HepG2 (cell line): ENCODE data around the gene NAV2. TPM values are rescaled to one million over a fixed set of nuclear protein-coding genes. Genes with fewer than 3 reads are reported as not detected.

ENCODE experiments used
- ATAC-seq: fragments of 200-7000 bp; cut with Tn5 transposase; 3 replicates; pipeline ENCODE4 v1.9.1; 2020; ENCODE audit warnings: mild to moderate bottlenecking, moderate library complexity
- BruUV-seq: library from RNA; stranded (reverse); fragments of 400-500 nt; replicated peaks from 2 replicates; lab custom pipeline; 2021; lab: Mats Ljungman, UMichigan
- CTCF ChIA-PET: fragments of 300-600 bp; formaldehyde crosslinking; extraction: SDS; loops from one replicate; lab custom pipeline; 2021; ENCODE audit warnings: low total read pairs, inconsistent platforms, low intra/inter-chr PET ratio; lab: Yijun Ruan, JAX
- POLR2A ChIA-PET: fragments of 350-600 bp; sonication (Branson Sonifier 250); formaldehyde crosslinking; loops from one replicate; lab custom pipeline; 2020; ENCODE audit warnings: antibody characterized with exemption, inconsistent platforms; lab: Yijun Ruan, JAX
- DNase-seq: peaks from one replicate; pipeline ENCODE4 v3.0.0-alpha.2; 2015; ENCODE audit warnings: low spot score
- FAIRE-seq: peaks from 3 replicates; lab custom pipeline; 2011; peaks lifted over from hg19 to GRCh38; lab: Jason Lieb, UNC
- H2AFZ ChIP-seq: one replicate; pipeline ENCODE4 v1.6.1; 2011; ENCODE audit warnings: low read length, inconsistent platforms
- H3K27ac ChIP-seq: fragments of 300-600 bp; 3 replicates; pipeline ENCODE4 v1.8.0; 2011; ENCODE audit warnings: mixed run types, mild to moderate bottlenecking, mixed read lengths, low read length, inconsistent platforms; ENCODE audit not compliant: insufficient read depth; ENCODE audit errors: extremely low read length
- H3K27me3 ChIP-seq, 2 experiments: fragments of 200-600 bp in 1 of 2; 2 replicates in 1 of 2; 3 replicates in 1 of 2; pipeline versions ENCODE4 v1.6.0 to v1.8.0; 2011; ENCODE audit warnings: low read length in 2 of 2, mild to moderate bottlenecking in 2 of 2, moderate library complexity in 2 of 2, inconsistent platforms in 1 of 2; ENCODE audit not compliant: insufficient read depth in 2 of 2, control insufficient read depth in 1 of 2
- H3K36me3 ChIP-seq, 2 experiments: fragments of 200-600 bp in 1 of 2; replicated peaks in 1 of 2; 2 replicates in 1 of 2; 3 replicates in 1 of 2; pipeline versions ENCODE4 v1.5.1 to v1.8.0; 2011; ENCODE audit warnings: low read length in 2 of 2, inconsistent platforms in 1 of 2; ENCODE audit not compliant: insufficient read depth in 2 of 2, control insufficient read depth in 1 of 2
- H3K4me1 ChIP-seq: 2 replicates; pipeline ENCODE4 v1.5.1; 2012; ENCODE audit warnings: low read length, inconsistent platforms; ENCODE audit not compliant: insufficient read depth
- H3K4me2 ChIP-seq: 2 replicates; pipeline ENCODE4 v1.6.0; 2011; ENCODE audit warnings: low read depth, low read length, inconsistent platforms
- H3K4me3 ChIP-seq, 3 experiments: fragments of 200-600 bp in 1 of 3; sonication (generic), shearing (Covaris generic) in 1 of 3; replicated peaks in 1 of 3; 2 replicates each; pipeline ENCODE4 v1.5.1; 2011 to 2016; ENCODE audit warnings: low read length in 3 of 3, inconsistent platforms in 2 of 3, low read depth in 2 of 3, mild to moderate bottlenecking in 2 of 3, control low read depth in 1 of 3, mixed read lengths in 1 of 3; ENCODE audit not compliant: insufficient read depth in 1 of 3
- H3K79me2 ChIP-seq: one replicate; pipeline ENCODE4 v1.6.1; 2011; ENCODE audit warnings: low read length, inconsistent platforms; ENCODE audit not compliant: insufficient read depth
- H3K9ac ChIP-seq: 2 replicates; pipeline ENCODE4 v1.6.0; 2011; ENCODE audit warnings: mild to moderate bottlenecking, low read depth, low read length, inconsistent platforms; ENCODE audit not compliant: insufficient read depth
- H3K9me3 ChIP-seq: 2 replicates; pipeline ENCODE4 v1.5.1; 2012; ENCODE audit warnings: mild to moderate bottlenecking, low read length
- H4K20me1 ChIP-seq: 2 replicates; pipeline ENCODE4 v1.6.0; 2011; ENCODE audit warnings: inconsistent platforms, mild to moderate bottlenecking, low read length, moderate library complexity; ENCODE audit not compliant: insufficient read depth
- ARID2 ChIP-seq: sonication (generic); formaldehyde crosslinking; IDR thresholded peaks from 2 replicates; pipeline ENCODE4 v1.8.1; 2022; ENCODE audit warnings: mild to moderate bottlenecking, missing genetic modification reagents, borderline replicate concordance
- ERF ChIP-seq: IDR thresholded peaks from 2 replicates; pipeline ENCODE4 v1.6.1; 2018; ENCODE audit warnings: missing biosample characterization, missing genetic modification reagents
- HBP1 ChIP-seq: IDR thresholded peaks from 2 replicates; pipeline ENCODE4 v1.6.1; 2016; ENCODE audit warnings: low read depth, control low read depth
- HMGA1 ChIP-seq: sonication (generic); formaldehyde crosslinking; conservative IDR thresholded peaks from 2 replicates; pipeline ENCODE4 v1.4.0; 2020; ENCODE audit warnings: missing genetic modification reagents
- IKZF1 ChIP-seq: fragments of 450-650 bp; IDR thresholded peaks from 2 replicates; pipeline ENCODE4 v1.7.1; 2016
- NFKBIZ ChIP-seq: IDR thresholded peaks from 2 replicates; pipeline ENCODE4 v1.6.1; 2018; ENCODE audit warnings: missing genetic modification reagents, missing compliant biosample characterization
- NR1H2 ChIP-seq: sonication (generic); formaldehyde crosslinking; IDR thresholded peaks from 2 replicates; pipeline ENCODE4 v1.8.1; 2022; ENCODE audit warnings: low read depth, missing genetic modification reagents, borderline replicate concordance
- RNF219 ChIP-seq: sonication (generic); formaldehyde crosslinking; IDR thresholded peaks from 2 replicates; pipeline ENCODE4 v1.5.0; 2020; ENCODE audit warnings: mild to moderate bottlenecking, missing genetic modification reagents
- SKI ChIP-seq: fragments of 450-650 bp; IDR thresholded peaks from one replicate; pipeline ENCODE4 v1.6.1; 2018; ENCODE audit warnings: mild to moderate bottlenecking; ENCODE audit not compliant: partially characterized antibody
- ZBTB21 ChIP-seq: sonication (generic); formaldehyde crosslinking; IDR thresholded peaks from 2 replicates; pipeline ENCODE4 v1.4.0; 2020; ENCODE audit warnings: missing genetic modification reagents
- ZC3H13 ChIP-seq: sonication (generic); formaldehyde crosslinking; IDR thresholded peaks from 2 replicates; pipeline ENCODE4 v1.8.1; 2023; ENCODE audit warnings: mild to moderate bottlenecking, missing genetic modification reagents, moderate library complexity
- ZMYM2 ChIP-seq: sonication (generic); formaldehyde crosslinking; IDR thresholded peaks from 2 replicates; pipeline ENCODE4 v1.8.0; 2022; ENCODE audit warnings: mild to moderate bottlenecking, missing genetic modification reagents
- ZNF143 ChIP-seq: sonication (generic); formaldehyde crosslinking; IDR thresholded peaks from 2 replicates; pipeline ENCODE4 v1.4.0; 2020; ENCODE audit warnings: missing genetic modification reagents
- ZNF275 ChIP-seq: sonication (generic); formaldehyde crosslinking; IDR thresholded peaks from 2 replicates; pipeline ENCODE4 v1.8.0; 2022; ENCODE audit warnings: missing genetic modification reagents, mild to moderate bottlenecking, inconsistent platforms, borderline replicate concordance
- ZNF383 ChIP-seq: sonication (generic); formaldehyde crosslinking; IDR thresholded peaks from 2 replicates; pipeline ENCODE4 v1.4.0; 2020; ENCODE audit warnings: missing genetic modification reagents, mild to moderate bottlenecking, borderline replicate concordance
- ZNF549 ChIP-seq: sonication (generic); formaldehyde crosslinking; IDR thresholded peaks from 2 replicates; pipeline ENCODE4 v1.5.0; 2020; ENCODE audit warnings: missing genetic modification reagents
- ZNF598 ChIP-seq: sonication (generic); formaldehyde crosslinking; IDR thresholded peaks from 2 replicates; pipeline ENCODE4 v1.5.1; 2020; ENCODE audit warnings: mild to moderate bottlenecking, missing genetic modification reagents, borderline replicate concordance
- ZNF720 ChIP-seq: sonication (generic); formaldehyde crosslinking; IDR thresholded peaks from 2 replicates; pipeline ENCODE4 v1.4.0; 2020; ENCODE audit warnings: missing genetic modification reagents
- WGBS: methylation state at CpG from one replicate; pipeline ENCODE4 v1.1.6; 2017; ENCODE audit warnings: low lambda C conversion rate; 5-methylcytosine and 5-hydroxymethylcytosine counted together
- in situ Hi-C: cut with HindIII; loops from 2 replicates; pipeline ENCODE4 v1.10.0; 2017; ENCODE audit warnings: low pct_unique_long_range_greater_than_20kb; ENCODE audit not compliant: extremely low pct_ligation_motif_present
- intact Hi-C: fragments of 100-400 bp; cut with micrococcal nuclease; formaldehyde crosslinking; loops from one replicate; pipeline ENCODE4 v1.10.0; 2022; ENCODE audit not compliant: unreplicated experiment
- polyA plus RNA-seq, 8 experiments: library from polyadenylated mRNA; depleted of rRNA in 3 of 8; stranded (reverse) in 7 of 8; unstranded in 1 of 8; fragments of >200 nt; fragmentation: Illumina TruSeq in 4 of 8; extraction: Trizol in 4 of 8; gene quantifications; 2 replicates each; pipeline versions ENCODE4 v1.2.1 to v1.2.3, GENCODE V29; 2011 to 2016; ENCODE audit warnings: low read depth in 4 of 8, missing spikeins in 1 of 8, mixed read lengths in 1 of 8; ENCODE audit not compliant: insufficient read depth in 1 of 8
- total RNA-seq, 5 experiments: library from RNA; depleted of rRNA; stranded (reverse); fragments of >200 nt; fragmentation: Illumina TruSeq; extraction: Trizol; gene quantifications; 2 replicates each; pipeline ENCODE4 v1.2.3, GENCODE V29; 2016; ENCODE audit warnings: low read depth in 1 of 5

Gene NAV2
- total and polyA plus RNA-seq, 2 of the 13 experiments (the other 11 are each of a cell fraction or from before 2014, with no cell fraction given): 9.3 to 34.6 TPM

- ChIA-PET CTCF (interaction anchor here (1.2 kb wide), 1 partner anchor 86 kb away, joined by 3 read pairs; no protein-coding TSS in a partner anchor), POLR2A (interaction anchor here (0.8 to 4.3 kb wide), 5 partner anchors 13 to 83 kb away, joined by 3 to 65 read pairs (median 18); no protein-coding TSS in a partner anchor)
- 95% methylated on average over 6 of the region's 8 CpGs for WGBS
- H3K79me2 ChIP-seq: peaks cover 58% of the 10 kb centered on the region
- peaks cover 74% of the 10 kb centered on the region for H3K4me1 ChIP-seq
- H2AFZ ChIP-seq: no peak overlapping the region
- no peaks in the 10 kb centered on the region for H3K9me3 ChIP-seq
- H4K20me1 ChIP-seq: no peaks in the 10 kb centered on the region
- H3K36me3 ChIP-seq: peaks cover 19 to 52% of the 10 kb centered on the region in 2 experiments
- no peak overlapping the region for H3K9ac ChIP-seq
- H3K4me3 ChIP-seq: no peak overlapping the region
- no peaks in the 10 kb centered on the region for H3K27me3 ChIP-seq
- peak overlapping the region; percentile 68 for H3K4me2 ChIP-seq
- in situ Hi-C loops: no loop called here
- intact Hi-C loops: loop anchor here (1.0 to 5.0 kb wide), 6 partner anchors 34 to 82 kb away; no protein-coding TSS in a partner anchor
- BruUV-seq: TSS peak; percentile 23
- peak overlapping the region; percentile 63 for H3K27ac ChIP-seq
- ATAC-seq (peak; percentile 20; the same call in 2 of the 3 replicates), FAIRE-seq (no peak), DNase-seq (no peak)
- TF ChIP-seq HMGA1: no peak
- TF ChIP-seq NFKBIZ (CRISPR knock-in tag): no peak
- TF ChIP-seq SKI: no peak
- TF ChIP-seq ERF: no peak
- TF ChIP-seq ZNF143 (CRISPR knock-in tag): no peak
- no peak for TF ChIP-seq IKZF1
- peak; percentile 76; the same call in 1 of the 2 replicates for TF ChIP-seq RNF219
- TF ChIP-seq ZNF383 (CRISPR knock-in tag): 0 out of 2 replicates have a peak, but pooled peaks have one; percentile 48
- TF ChIP-seq ZMYM2 (CRISPR knock-in tag): no peak
- TF ChIP-seq ARID2: 0 out of 2 replicates have a peak, but pooled peaks have one; percentile 23
- TF ChIP-seq ZNF549 (CRISPR knock-in tag): no peak
- no peak for TF ChIP-seq NR1H2 (CRISPR knock-in tag)
- TF ChIP-seq ZNF275: no peak; the same call in 1 of the 2 replicates
- no peak for TF ChIP-seq ZBTB21
- TF ChIP-seq HBP1 (CRISPR knock-in tag): no peak
- no peak for TF ChIP-seq ZNF720
- TF ChIP-seq ZNF598: no peak
- no peak for TF ChIP-seq ZC3H13 (CRISPR knock-in tag)
Observed at GRCh38 chr11:20036626-20037335, 324.1 kb downstream of the NAV2 start.
